Mononuclear cell (primary cell): Measurements from ENCODE around the gene CNTFR. TPM values are rescaled to one million over a fixed set of nuclear protein-coding genes. Genes with fewer than 3 reads are reported as not detected.

ENCODE experiments used
- H3K27me3 ChIP-seq: 2 replicates; pipeline ENCODE4 v1.6.0; 2011; ENCODE audit warnings: low read length, control low read depth; ENCODE audit not compliant: insufficient read depth
- H3K4me1 ChIP-seq: 2 replicates; pipeline ENCODE4 v1.5.1; 2011; ENCODE audit warnings: mild to moderate bottlenecking, low read length, control low read depth; ENCODE audit not compliant: insufficient read depth
- H3K4me3 ChIP-seq: 2 replicates; pipeline ENCODE4 v1.5.1; 2011; ENCODE audit warnings: mild to moderate bottlenecking, low read length, moderate library complexity
- H3K9me3 ChIP-seq: 2 replicates; pipeline ENCODE4 v1.5.1; 2011; ENCODE audit warnings: low read depth, mild to moderate bottlenecking, control low read depth, low read length
- total RNA-seq: library from RNA; depleted of rRNA; stranded (reverse); fragments of >200 nt; gene quantifications from one replicate; pipeline ENCODE4 v1.2.3, GENCODE V29; 2012

The CNTFR gene
- total RNA-seq, 1 donor, result not detected

DNA sequence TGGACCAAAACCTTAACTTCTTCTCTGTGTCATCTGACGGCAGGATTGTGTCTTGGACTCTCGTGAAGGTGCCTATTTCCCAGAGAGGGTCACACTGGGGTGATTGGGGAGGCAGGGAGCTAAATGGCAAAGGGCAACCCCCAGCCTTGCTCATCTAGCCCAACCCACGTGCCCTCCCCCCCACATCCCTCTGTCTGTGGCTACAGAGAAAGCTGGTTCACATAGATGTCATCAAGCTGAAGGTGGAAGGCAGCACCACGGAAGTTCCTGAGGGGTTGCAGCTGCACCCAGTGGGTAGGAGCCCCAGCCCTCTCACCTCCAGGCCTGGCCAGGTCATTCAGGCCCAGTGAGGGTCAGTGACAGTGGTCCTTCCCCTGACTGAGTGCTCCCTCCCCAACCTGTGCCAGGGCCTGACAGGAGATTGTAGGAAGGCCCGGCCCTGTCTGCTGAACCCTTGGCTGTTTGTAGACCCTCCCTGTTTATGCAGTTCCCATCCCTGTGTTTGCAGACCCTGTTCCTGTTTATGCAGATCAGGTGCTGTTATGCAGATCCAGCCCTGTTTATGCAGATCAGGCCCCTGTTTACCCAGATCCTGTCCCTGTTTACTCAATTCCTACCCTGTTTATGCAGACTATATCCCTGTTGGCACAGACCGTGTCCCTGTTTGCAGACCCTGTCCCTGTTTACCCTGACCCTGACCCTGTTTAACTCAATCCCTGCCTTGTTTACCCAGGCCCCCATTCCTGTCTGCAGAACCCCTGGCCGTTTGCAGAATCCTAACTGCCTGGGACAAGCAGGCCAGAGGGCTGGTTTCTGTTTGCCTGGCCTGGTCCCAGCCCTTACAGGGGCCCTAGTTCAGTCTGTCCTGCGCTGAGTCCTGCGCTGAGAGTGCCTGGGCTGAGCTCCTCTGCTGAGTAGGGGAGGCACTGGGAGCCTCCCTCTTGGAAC, 77.1 kb downstream of the CNTFR start:
- H3K4me1 ChIP-seq, result no peaks in the 10 kb centered on the region
- H3K4me3 ChIP-seq, result no peak overlapping the region
- no peaks in the 10 kb centered on the region for H3K27me3 ChIP-seq
- H3K9me3 ChIP-seq, result no peaks in the 10 kb centered on the region

DNA sequence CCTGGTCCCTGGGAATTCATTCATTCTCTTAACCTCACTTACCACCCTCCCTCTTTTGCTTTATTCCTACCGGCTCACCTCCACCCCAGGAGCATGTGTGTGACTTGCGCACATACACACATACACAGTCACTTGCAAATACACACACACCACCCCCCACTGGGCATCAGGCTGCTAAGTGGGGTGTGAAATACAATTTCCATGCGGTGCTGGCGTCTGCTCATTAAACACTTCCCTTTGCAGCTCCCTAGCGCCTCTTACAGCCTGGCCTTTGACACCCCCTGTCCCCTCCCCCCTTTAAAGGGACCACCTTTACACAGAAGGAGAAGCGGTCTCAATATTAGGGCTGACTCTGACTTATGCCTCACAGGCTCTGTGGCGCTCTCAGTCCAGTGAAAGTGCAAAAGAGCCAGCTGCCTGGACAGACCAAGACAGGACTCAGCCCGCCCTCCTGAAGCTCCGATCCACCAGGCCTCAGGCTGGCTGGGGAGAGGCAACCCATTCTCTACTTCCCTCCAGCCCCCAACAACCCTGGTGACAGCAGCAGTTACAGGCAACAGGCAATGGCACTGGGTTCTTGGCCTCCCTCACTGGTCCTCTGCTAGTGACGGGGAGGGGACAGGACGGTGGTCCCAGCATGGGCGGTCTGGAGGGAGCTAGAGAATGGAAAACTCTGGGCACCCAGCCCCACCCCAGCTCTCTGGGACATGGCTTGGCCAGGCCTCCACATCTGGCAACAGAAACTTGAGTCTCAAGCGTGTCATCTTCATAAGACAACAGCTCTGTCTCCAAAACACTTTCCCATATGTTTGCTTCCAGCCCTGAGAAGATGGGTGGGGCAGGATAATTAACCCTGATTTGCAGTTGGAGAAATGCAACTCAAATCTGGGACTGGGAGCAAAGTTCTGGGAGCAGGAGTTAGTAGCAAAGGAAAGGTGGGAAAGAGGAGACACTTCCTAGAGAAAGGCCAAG, 78.7 kb downstream of the CNTFR start:
- Histone ChIP-seq H3K9me3 (no peaks in the 10 kb centered on the region), H3K27me3 (no peaks in the 10 kb centered on the region), H3K4me3 (no peak overlapping the region), H3K4me1 (no peaks in the 10 kb centered on the region)

DNA sequence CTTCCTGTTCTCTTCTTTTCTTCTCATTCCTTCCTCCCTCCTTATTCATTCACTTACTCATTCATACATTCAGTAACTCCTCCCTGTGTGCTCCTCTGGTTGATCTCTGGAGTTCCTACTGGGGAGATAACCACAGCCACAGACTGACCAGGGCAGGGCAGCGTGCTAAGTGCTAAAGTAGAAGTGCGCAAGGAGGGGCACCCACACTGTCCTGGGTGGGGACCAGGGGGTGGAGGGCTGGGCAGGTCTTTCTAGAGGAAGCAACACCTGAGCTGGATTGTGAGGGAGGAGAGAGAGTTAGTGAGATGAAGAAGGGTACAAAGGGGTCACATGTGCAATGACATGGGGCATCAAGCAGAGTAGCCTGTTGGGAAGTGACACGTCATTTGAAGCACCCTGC, 80.6 kb downstream of the CNTFR start:
- Histone ChIP-seq H3K4me3 (no peak overlapping the region), H3K9me3 (no peaks in the 10 kb centered on the region), H3K4me1 (no peaks in the 10 kb centered on the region), H3K27me3 (no peaks in the 10 kb centered on the region)

DNA sequence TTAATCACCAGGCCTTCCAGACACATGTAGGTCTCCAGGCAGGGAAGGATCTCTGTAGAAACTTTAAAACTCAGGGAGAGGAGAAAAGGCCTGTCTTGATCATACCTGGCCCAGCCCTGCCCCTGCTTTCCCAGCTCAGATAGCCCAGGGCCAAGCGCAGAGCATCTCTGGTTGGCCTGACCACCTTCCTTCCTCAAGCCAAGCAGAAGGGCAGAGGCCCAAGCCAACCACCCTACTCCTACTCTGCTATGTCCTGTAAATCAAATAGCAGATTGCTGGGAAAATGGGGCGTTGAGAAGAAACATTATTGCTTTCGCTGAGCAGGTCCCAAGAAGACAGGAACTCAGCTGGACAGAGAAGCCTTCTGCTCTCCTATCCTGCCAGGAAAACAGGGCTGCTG, 81.1 kb downstream of the CNTFR start:
- no peaks in the 10 kb centered on the region for H3K27me3 ChIP-seq
- H3K9me3 ChIP-seq, result no peaks in the 10 kb centered on the region
- no peak overlapping the region for H3K4me3 ChIP-seq
- no peaks in the 10 kb centered on the region for H3K4me1 ChIP-seq

DNA sequence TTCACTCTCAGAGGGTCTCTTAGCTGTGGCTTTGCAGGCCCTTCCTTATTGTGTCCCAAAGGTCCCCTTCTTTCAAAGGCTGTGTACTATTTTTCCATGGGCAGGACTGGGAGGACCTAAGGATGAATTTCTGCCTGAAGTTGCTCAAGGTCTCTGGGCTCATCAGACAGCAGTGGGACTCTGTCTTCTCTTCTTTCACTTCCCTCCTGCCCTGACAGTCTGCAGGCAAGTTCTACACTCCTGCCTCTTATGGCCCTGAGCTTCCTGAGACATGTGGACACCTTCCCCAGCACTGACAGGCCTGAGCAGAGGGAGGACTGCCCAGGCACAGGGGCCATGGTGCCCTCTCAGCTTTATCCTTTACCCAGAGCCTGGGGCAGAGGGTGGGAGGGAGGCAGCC, 81.6 kb downstream of the CNTFR start:
- Histone ChIP-seq H3K4me3 (no peak overlapping the region), H3K4me1 (no peaks in the 10 kb centered on the region), H3K27me3 (no peaks in the 10 kb centered on the region), H3K9me3 (no peaks in the 10 kb centered on the region)

DNA sequence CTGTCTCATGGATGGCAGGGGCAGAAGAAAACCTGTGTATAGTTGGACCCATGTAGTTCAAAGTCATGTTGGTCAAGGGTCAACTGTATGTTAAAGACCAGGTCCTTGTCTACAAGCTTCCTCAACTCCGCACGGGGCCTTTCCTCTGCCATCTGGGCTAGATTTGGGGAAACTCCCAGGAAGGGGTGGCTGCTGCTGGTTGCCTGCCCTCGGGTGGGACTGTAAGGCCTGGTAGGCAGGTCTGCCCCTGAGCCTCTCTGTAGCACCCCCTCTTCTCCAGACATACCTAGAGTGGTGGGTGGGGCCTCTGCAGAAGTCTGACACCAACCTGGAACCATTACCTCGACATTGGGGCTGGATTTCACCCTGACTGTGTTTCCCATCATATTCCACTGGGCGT, 82.0 kb downstream of the CNTFR start:
- Histone ChIP-seq H3K27me3 (no peaks in the 10 kb centered on the region), H3K9me3 (no peaks in the 10 kb centered on the region), H3K4me3 (no peak overlapping the region), H3K4me1 (no peaks in the 10 kb centered on the region)

DNA sequence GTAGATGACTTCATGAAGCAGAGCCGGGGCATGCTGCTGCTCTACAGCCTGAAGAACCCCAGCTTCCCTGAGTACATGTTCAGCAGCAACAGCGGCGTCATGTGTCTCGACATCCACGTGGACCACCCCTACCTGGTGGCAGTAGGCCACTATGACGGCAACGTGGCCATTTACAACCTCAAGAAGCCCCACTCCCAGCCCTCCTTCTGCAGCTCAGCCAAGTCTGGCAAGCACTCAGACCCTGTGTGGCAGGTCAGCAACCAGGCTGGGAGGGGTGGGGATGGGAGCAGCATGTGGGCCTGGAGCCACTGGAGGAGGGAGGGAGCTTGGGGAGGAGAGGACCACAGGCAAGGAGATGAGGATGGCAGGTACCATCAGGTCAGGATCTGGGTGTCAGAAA, 82.9 kb downstream of the CNTFR start:
- Histone ChIP-seq H3K4me3 (no peak overlapping the region), H3K4me1 (no peaks in the 10 kb centered on the region), H3K27me3 (no peaks in the 10 kb centered on the region), H3K9me3 (no peaks in the 10 kb centered on the region)

GRCh38 chr9:34505370-34506120, 84.0 kb downstream of the CNTFR start:
- H3K4me1 ChIP-seq, result no peaks in the 10 kb centered on the region
- H3K9me3 ChIP-seq, result no peaks in the 10 kb centered on the region
- H3K27me3 ChIP-seq, result no peaks in the 10 kb centered on the region
- H3K4me3 ChIP-seq, result no peak overlapping the region

DNA sequence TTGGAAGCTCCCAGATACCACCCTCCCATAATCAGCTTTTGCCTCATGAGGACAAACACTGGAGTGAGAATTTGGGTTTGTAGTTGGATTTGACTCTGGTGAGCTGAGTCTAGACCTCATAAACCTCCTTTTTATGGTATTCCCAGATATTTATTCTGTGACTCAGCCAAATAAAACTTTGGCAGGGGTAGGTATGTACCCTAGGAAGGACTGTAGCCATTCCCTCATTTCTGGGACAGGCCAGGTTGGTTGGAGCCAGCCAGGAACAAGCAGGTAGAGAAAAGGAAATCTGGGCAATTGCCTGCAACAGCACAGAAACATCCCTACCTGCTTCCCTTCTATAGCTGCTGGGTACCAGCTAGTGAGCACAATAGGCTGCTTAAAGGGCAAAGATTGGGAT, 86.1 kb downstream of the CNTFR start:
- no peaks in the 10 kb centered on the region for H3K9me3 ChIP-seq
- H3K27me3 ChIP-seq, result no peaks in the 10 kb centered on the region
- H3K4me3 ChIP-seq, result no peak overlapping the region
- no peaks in the 10 kb centered on the region for H3K4me1 ChIP-seq

GRCh38 chr9:34502891-34503290, 86.6 kb downstream of the CNTFR start:
- H3K4me3 ChIP-seq, result no peak overlapping the region
- no peaks in the 10 kb centered on the region for H3K9me3 ChIP-seq
- no peaks in the 10 kb centered on the region for H3K27me3 ChIP-seq
- H3K4me1 ChIP-seq, result no peaks in the 10 kb centered on the region

- no peak overlapping the region for H3K4me3 ChIP-seq
- no peaks in the 10 kb centered on the region for H3K27me3 ChIP-seq
- H3K4me1 ChIP-seq, result no peaks in the 10 kb centered on the region
- no peaks in the 10 kb centered on the region for H3K9me3 ChIP-seq
Measured at GRCh38 chr9:34502471-34502870, 87.1 kb downstream of the CNTFR start.

- Histone ChIP-seq H3K27me3 (no peaks in the 10 kb centered on the region), H3K4me3 (no peak overlapping the region), H3K9me3 (no peaks in the 10 kb centered on the region), H3K4me1 (no peaks in the 10 kb centered on the region)
Measured at GRCh38 chr9:34501889-34502425, 87.6 kb downstream of the CNTFR start.
